GM23338 (cell line): ENCODE data around the gene MTMR3. TPM values are rescaled to one million over a fixed set of nuclear protein-coding genes. Genes with fewer than 3 reads are reported as not detected.

ENCODE experiments used
- ATAC-seq: fragments of 200-7000 bp; cut with Tn5 transposase; 3 replicates; pipeline ENCODE4 v1.9.1; 2020
- DNase-seq: peaks from one replicate; pipeline ENCODE4 v3.0.0-alpha.2; 2015; ENCODE audit warnings: low spot score
- H2AFZ ChIP-seq: fragments of 200-600 bp; sonication (generic); 2 replicates; pipeline ENCODE4 v1.8.0; 2016; ENCODE audit warnings: antibody characterized with exemption, mild to moderate bottlenecking, moderate library complexity
- H3F3A ChIP-seq: fragments of 200-600 bp; sonication (generic); replicated peaks from 2 replicates; pipeline ENCODE4 v1.8.0; 2017; ENCODE audit warnings: antibody characterized with exemption, mixed run types, low read depth
- H3K27ac ChIP-seq: fragments of 200-600 bp; sonication (generic); 2 replicates; pipeline ENCODE4 v1.6.1; 2016; ENCODE audit warnings: low read depth
- H3K27me3 ChIP-seq: fragments of 200-600 bp; sonication (generic); 2 replicates; pipeline ENCODE4 v1.8.0; 2016; ENCODE audit warnings: mild to moderate bottlenecking, mixed run types, moderate library complexity; ENCODE audit not compliant: insufficient read depth
- H3K36me3 ChIP-seq: fragments of 200-600 bp; sonication (generic); 2 replicates; pipeline ENCODE4 v1.8.0; 2016; ENCODE audit warnings: mild to moderate bottlenecking; ENCODE audit not compliant: insufficient read depth
- H3K4me1 ChIP-seq: fragments of 200-600 bp; sonication (generic); 2 replicates; pipeline ENCODE4 v1.8.0; 2016; ENCODE audit warnings: mild to moderate bottlenecking, moderate library complexity; ENCODE audit not compliant: insufficient read depth
- H3K4me2 ChIP-seq: fragments of 200-600 bp; sonication (generic); 2 replicates; pipeline ENCODE4 v1.7.1; 2017; ENCODE audit warnings: mixed run types
- H3K4me3 ChIP-seq: fragments of 200-600 bp; sonication (generic); 2 replicates; pipeline ENCODE4 v1.6.1; 2016; ENCODE audit warnings: mixed run types
- H3K79me2 ChIP-seq: fragments of 200-600 bp; sonication (generic); replicated peaks from 2 replicates; pipeline ENCODE4 v1.8.0; 2017; ENCODE audit warnings: mild to moderate bottlenecking; ENCODE audit not compliant: insufficient read depth
- H3K9me2 ChIP-seq: fragments of 200-600 bp; sonication (generic); 2 replicates; pipeline ENCODE4 v1.8.0; 2017; ENCODE audit not compliant: insufficient read depth
- H4K20me1 ChIP-seq: fragments of 200-600 bp; sonication (generic); replicated peaks from 2 replicates; pipeline ENCODE4 v1.8.0; 2017; ENCODE audit warnings: mild to moderate bottlenecking; ENCODE audit not compliant: insufficient read depth
- H3K27ac Mint-ChIP-seq: 2 replicates; pipeline ENCODE4 v1.8.0; 2020; ENCODE audit warnings: inconsistent platforms, mild to moderate bottlenecking, moderate library complexity, mixed read lengths
- H3K27me3 Mint-ChIP-seq: 3 replicates; pipeline ENCODE4 v1.8.0; 2022; ENCODE audit warnings: low read depth, mild to moderate bottlenecking, moderate library complexity, mixed read lengths, inconsistent platforms; ENCODE audit not compliant: insufficient read depth, poor library complexity
- H3K36me3 Mint-ChIP-seq: 3 replicates; pipeline ENCODE4 v1.8.0; 2021; ENCODE audit warnings: low read depth, mild to moderate bottlenecking, inconsistent platforms, moderate library complexity, mixed read lengths
- H3K4me1 Mint-ChIP-seq: 3 replicates; pipeline ENCODE4 v1.8.0; 2020; ENCODE audit warnings: mild to moderate bottlenecking, inconsistent platforms, mixed read lengths
- H3K4me3 Mint-ChIP-seq: 3 replicates; pipeline ENCODE4 v1.8.0; 2021; ENCODE audit warnings: moderate library complexity, mild to moderate bottlenecking, inconsistent platforms, mixed read lengths
- H3K9me3 Mint-ChIP-seq: 3 replicates; pipeline ENCODE4 v1.8.0; 2020; ENCODE audit warnings: moderate library complexity, mild to moderate bottlenecking, inconsistent platforms, mixed read lengths
- ETS1 ChIP-seq: IDR thresholded peaks from 2 replicates; pipeline ENCODE4 v1.6.1; 2016; ENCODE audit warnings: antibody characterized with exemption
- EZH2 ChIP-seq: fragments of 200-600 bp; sonication (generic); IDR thresholded peaks from one replicate; pipeline ENCODE4 v1.8.0; 2017; ENCODE audit warnings: antibody characterized with exemption, mild to moderate bottlenecking, low read depth; ENCODE audit not compliant: unreplicated experiment
- JUNB ChIP-seq: IDR thresholded peaks from one replicate; pipeline ENCODE4 v1.6.1; 2016; ENCODE audit warnings: antibody characterized with exemption; ENCODE audit not compliant: unreplicated experiment
- REST ChIP-seq: IDR thresholded peaks from one replicate; pipeline ENCODE4 v1.6.1; 2018; ENCODE audit warnings: antibody characterized with exemption; ENCODE audit not compliant: unreplicated experiment
- STAT1 ChIP-seq: IDR thresholded peaks from one replicate; pipeline ENCODE4 v1.6.1; 2016; ENCODE audit warnings: antibody characterized with exemption; ENCODE audit not compliant: unreplicated experiment
- ZNF114 ChIP-seq: fragments of 250-450 bp; sonication (Bioruptor Pico); IDR thresholded peaks from 2 replicates; pipeline ENCODE4 v1.5.0; 2020; ENCODE audit warnings: mild to moderate bottlenecking, moderate library complexity
- ZNF331 ChIP-seq: fragments of 250-450 bp; sonication (Bioruptor Pico); IDR thresholded peaks from 2 replicates; pipeline ENCODE4 v1.5.0; 2020; ENCODE audit warnings: low read depth, mild to moderate bottlenecking, moderate library complexity
- ZNF462 ChIP-seq: fragments of 250-450 bp; sonication (Bioruptor Pico); IDR thresholded peaks from 2 replicates; pipeline ENCODE4 v1.5.0; 2020; ENCODE audit warnings: mild to moderate bottlenecking, moderate library complexity
- polyA plus RNA-seq: library from polyadenylated mRNA; unstranded; fragments of >200 nt; fragmentation: Nextera tagmentation; extraction: Ambion mirVana; gene quantifications from 2 replicates; pipeline ENCODE4 v1.2.1, GENCODE V29; 2016
- total RNA-seq: library from RNA; depleted of rRNA; stranded (reverse); fragments of >200 nt; shearing (Covaris generic); gene quantifications from 2 replicates; pipeline ENCODE4 v1.2.3, GENCODE V29; 2014
- TF ChIP-seq, protein P1 (sequence below), 2 experiments: fragments of 200-600 bp in 1 of 2; sonication (generic) in 1 of 2; conservative IDR thresholded peaks; 2 replicates each; pipeline versions ENCODE4 v1.5.1 to v1.6.1; 2016 to 2017; ENCODE audit warnings: antibody characterized with exemption in 2 of 2, low read depth in 2 of 2, mild to moderate bottlenecking in 2 of 2, moderate library complexity in 1 of 2

Gene MTMR3
- total and polyA plus RNA-seq, 2 experiments from 2014 or later, result 5.2 to 27.4 TPM

- TF ChIP-seq ZNF462, result no peak
- no peak for TF ChIP-seq ZNF331 (CRISPR knock-in tag)
- TF ChIP-seq JUNB, result no peak
- TF ChIP-seq EZH2, result no peak
Observed at GRCh38 chr22:30031764-30032455, 148.9 kb downstream of the MTMR3 start (continued).

GRCh38 chr22:30033137-30033536, 150.2 kb downstream of the MTMR3 start:
- Histone ChIP-seq H3K27ac (no peak overlapping the region), H3K9me2 (no peaks in the 10 kb centered on the region), H2AFZ (no peak overlapping the region), H3K36me3 (no peaks in the 10 kb centered on the region), H3K27me3 (no peaks in the 10 kb centered on the region), H3K79me2 (no peaks in the 10 kb centered on the region), H4K20me1 (no peaks in the 10 kb centered on the region), H3K4me1 (peaks cover 6% of the 10 kb centered on the region; the same call in 1 of the 2 replicates), H3K4me2 (no peak overlapping the region), H3K4me3 (no peak overlapping the region), H3F3A (no peaks in the 10 kb centered on the region)
- Mint-ChIP-seq H3K27me3 (peaks cover 8% of the 10 kb centered on the region), H3K4me3 (no peak overlapping the region), H3K4me1 (peaks cover 7% of the 10 kb centered on the region; the same call in 2 of the 3 replicates), H3K36me3 (no peaks in the 10 kb centered on the region), H3K27ac (no peak overlapping the region), H3K9me3 (no peaks in the 10 kb centered on the region)
- DNase-seq (no peak), ATAC-seq (no peak)
- TF ChIP-seq ETS1 (no peak), STAT1 (no peak), REST (no peak), ZNF114 (CRISPR knock-in tag) (no peak), EZH2 (no peak)
- TF ChIP-seq, protein P1, sequence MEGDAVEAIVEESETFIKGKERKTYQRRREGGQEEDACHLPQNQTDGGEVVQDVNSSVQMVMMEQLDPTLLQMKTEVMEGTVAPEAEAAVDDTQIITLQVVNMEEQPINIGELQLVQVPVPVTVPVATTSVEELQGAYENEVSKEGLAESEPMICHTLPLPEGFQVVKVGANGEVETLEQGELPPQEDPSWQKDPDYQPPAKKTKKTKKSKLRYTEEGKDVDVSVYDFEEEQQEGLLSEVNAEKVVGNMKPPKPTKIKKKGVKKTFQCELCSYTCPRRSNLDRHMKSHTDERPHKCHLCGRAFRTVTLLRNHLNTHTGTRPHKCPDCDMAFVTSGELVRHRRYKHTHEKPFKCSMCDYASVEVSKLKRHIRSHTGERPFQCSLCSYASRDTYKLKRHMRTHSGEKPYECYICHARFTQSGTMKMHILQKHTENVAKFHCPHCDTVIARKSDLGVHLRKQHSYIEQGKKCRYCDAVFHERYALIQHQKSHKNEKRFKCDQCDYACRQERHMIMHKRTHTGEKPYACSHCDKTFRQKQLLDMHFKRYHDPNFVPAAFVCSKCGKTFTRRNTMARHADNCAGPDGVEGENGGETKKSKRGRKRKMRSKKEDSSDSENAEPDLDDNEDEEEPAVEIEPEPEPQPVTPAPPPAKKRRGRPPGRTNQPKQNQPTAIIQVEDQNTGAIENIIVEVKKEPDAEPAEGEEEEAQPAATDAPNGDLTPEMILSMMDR (conservative IDR thresholded peaks at IDR 0.05; ENCODE audit: low read depth in 2 of 2), result no peak
